ENCODE results near the gene MS4A5.
"Not testable (repeated sequence)": the region's sequence is repeated elsewhere in the genome, so short reads cannot be mapped to it uniquely, and the experiment has no call there.

Gene MS4A5, protein sequence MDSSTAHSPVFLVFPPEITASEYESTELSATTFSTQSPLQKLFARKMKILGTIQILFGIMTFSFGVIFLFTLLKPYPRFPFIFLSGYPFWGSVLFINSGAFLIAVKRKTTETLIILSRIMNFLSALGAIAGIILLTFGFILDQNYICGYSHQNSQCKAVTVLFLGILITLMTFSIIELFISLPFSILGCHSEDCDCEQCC

DNA sequence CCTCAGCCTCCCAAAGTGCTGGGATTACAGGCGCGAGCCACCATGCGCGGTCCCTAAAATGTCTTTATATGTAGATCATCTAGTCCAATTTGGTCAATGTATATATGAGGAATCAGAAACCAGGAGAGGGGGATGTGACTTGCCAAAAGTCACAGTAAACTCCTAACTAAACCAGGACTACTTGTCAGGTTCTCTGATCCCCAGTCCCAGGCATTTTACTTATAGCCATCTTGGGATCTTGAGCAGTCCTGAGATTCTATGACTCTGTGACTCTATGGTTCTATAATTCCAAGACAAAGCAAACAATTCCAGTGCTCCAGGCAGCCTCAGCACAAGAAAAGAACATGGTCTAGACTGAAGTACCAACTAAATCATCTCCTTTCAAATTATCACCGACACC is at the start of gene MS4A5:
MS4A5 (plus strand) TSS at position 301 of the 400 bp plus-strand sequence. CDS start 103 bp downstream, outside the sequence.
- in situ Hi-C loops (cut with MboI; ENCODE audit: low sequenced_read_pairs): no loop called here

DNA sequence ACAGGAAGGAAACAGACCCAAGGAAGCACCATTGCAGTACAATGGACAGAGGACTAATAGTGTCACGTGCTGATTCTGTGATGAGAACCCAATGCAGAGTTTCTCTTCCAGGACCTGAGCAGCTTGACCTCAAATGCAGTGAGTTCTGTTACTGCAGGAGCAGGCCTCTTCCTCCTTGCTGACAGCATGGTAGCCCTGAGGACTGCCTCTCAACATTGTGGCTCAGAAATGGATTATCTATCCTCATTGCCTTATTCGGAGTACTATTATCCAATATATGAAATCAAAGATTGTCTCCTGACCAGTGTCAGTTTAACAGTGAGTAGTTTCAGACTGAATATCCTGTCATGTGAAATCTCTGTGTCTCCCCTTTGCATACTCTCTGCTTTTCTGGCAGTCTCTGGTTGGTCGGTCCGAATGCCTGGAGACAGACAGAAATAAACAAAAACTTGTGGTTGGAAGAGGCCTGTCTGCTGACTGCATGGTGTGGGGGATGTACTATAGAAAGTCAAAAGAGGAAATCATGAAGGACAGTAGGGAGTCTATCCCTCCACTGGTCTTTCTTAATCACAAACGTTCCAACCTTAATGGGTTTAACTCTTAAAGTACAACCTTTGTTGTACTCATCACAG is 40.0 kb upstream of the MS4A5 start:
- in situ Hi-C loops (cut with MboI; ENCODE audit: low sequenced_read_pairs): no loop called here

DNA sequence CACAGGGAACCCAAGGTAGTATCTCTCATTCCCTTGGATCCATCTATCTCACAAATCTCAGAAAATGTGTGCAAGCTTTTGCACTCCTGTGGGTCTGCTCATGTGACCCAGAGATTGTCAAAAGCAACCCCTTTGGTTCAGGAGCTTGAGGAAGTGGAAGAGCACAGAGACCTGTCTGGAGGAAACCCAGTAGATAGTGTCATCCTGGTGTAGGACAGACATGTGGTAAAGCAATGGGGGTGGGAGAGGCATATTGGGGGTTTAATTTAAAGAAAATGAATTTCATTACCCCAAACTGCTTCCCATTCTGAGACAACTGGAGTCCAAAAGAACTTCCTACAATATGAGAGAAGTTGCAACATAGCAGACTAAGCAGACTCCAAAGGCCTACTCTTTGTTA is 39.0 kb upstream of the MS4A5 start:
- in situ Hi-C loops (cut with MboI; ENCODE audit: low sequenced_read_pairs): no loop called here

GRCh38 chr11:60392361-60392760 is 37.0 kb upstream of the MS4A5 start:
- in situ Hi-C loops (cut with MboI; ENCODE audit: low sequenced_read_pairs): no loop called here

DNA sequence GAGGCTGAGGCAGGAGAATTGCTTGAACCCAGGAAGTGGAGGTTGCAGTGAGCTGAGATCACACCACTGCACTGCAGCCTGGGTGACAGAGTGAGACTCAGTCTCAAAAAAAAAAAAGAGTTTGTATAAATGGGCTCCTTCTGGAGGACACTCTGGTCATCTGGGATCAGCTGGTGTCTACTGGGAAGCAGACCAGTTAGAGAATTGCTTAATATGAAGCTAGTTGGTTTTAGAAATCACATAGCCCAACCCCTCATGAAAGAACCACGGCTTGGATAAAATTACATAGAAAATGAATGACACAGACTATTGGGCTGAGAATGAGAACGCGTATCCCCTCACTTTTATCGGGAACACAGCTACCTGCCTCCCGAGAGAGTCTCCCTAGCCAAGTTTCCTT is 36.4 kb upstream of the MS4A5 start:
- in situ Hi-C loops (cut with MboI; ENCODE audit: low sequenced_read_pairs): no loop called here

- in situ Hi-C loops (cut with MboI; ENCODE audit: low sequenced_read_pairs): no loop called here
These were observed 34.5 kb upstream of the MS4A5 start for GRCh38 chr11:60394666-60395380.

GRCh38 chr11:60396382-60396781 is 33.0 kb upstream of the MS4A5 start, which contains the start of gene MS4A14:
TSS of gene MS4A14 (plus strand) at chr11:60396459. CDS start at chr11:60396579, 120 bp downstream.
- in situ Hi-C loops (cut with MboI; ENCODE audit: low sequenced_read_pairs): no loop called here

DNA sequence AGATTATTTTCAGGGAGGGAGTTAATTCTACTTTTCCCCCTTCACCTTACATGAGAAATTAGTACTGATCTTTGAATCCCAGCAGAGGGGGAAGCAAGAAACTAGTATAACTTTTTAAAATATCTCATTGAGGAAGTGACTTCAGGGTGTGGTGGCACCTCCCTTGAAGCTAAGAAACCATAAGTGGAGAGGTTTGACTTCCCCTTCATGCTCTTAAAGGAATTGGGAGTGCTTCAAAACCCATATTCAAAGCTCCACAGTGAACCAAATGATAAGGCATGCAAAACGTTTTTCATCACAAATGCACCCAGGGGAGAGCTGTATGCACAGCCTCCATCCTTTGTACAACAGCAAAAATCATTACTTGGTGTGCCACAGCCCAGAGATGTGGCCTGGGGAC is 32.6 kb upstream of the MS4A5 start:
- in situ Hi-C loops (cut with MboI; ENCODE audit: low sequenced_read_pairs): no loop called here

GRCh38 chr11:60420015-60420414 is 9.4 kb upstream of the MS4A5 start:
- in situ Hi-C loops (cut with MboI; ENCODE audit: low sequenced_read_pairs): no loop called here

DNA sequence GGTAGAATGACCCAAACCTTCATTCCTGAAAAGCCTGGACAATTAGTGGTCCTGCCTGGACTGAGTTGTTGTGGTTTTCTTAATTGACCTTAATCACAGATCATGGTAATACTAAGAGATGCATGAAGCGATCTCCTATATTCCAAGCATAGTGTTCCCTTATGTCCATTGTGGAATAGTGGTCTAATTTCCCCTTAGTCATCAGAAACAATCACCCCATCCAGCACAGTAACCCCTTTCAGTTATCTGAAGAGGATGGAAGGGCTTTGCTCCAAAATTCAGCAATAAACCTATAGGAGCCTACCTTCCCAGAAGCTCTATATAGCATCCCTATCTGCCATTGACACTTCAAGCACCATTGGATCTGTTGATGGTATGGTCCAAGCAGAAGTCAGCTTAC is 6.8 kb upstream of the MS4A5 start:
- in situ Hi-C loops (cut with MboI; ENCODE audit: low sequenced_read_pairs): no loop called here

DNA sequence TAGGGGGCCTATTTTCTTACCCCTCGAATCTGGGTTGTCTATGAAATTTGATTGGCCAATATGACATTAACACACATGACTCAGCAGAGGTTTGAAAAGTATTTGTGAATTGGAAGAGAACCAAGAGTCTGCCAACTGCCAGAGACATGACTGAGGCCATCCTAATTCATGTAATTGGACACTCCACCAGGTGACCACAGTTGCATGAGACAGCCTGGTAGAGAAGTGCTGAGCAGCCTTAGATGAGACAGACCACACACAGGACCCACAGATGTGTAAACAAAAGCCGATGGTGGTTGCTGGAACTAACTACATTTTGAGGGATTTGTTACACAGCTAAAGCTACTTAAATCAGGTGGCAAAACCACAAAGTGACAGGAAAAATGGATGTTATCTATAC is 855 bp upstream of the MS4A5 start:
- in situ Hi-C loops (cut with MboI; ENCODE audit: low sequenced_read_pairs): no loop called here

GRCh38 chr11:60431251-60431650 is 1.9 kb downstream of the MS4A5 start:
- in situ Hi-C loops (cut with MboI; ENCODE audit: low sequenced_read_pairs): no loop called here

DNA sequence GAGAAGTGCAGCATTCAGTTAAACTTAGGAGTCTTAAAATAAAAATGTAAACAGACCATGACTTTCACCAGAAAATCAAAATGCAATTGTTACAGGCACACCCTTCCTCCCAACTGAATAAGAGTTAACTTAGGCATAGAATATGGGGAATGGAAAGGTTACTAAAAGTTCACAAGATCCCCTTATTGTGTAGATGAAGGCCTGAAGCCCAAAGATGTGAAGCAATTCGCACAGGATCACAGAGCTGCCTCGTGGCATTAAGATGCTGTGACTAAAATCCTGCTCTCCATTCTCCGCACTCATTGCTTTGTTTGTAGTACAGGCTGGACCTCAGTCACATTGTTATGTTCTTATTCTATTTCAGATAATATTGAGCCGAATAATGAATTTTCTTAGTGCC is 4.0 kb downstream of the MS4A5 start:
- in situ Hi-C loops (cut with MboI; ENCODE audit: low sequenced_read_pairs): no loop called here

DNA sequence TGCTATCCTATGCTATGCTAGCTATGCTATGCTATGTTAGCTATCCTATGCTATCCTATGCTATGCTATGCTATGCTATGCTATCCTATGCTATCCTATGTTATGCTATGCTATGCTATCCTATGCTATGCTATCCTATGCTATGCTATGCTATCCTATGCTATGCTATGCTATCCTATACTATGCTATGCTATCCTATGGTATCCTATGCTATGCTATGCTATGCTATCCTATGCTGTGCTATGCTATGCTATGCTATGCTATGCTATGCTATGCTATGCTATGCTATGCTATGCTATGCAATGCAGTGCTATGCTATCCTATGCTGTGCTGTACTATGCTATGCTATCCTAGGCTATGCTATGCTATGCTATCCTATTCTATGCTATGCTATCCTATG is 17.7 kb downstream of the MS4A5 start:
- in situ Hi-C loops (cut with MboI; ENCODE audit: low sequenced_read_pairs): no loop called here

- in situ Hi-C loops (cut with MboI; ENCODE audit: low sequenced_read_pairs): no loop called here
These were observed 18.5 kb downstream of the MS4A5 start for GRCh38 chr11:60447846-60448245.

GRCh38 chr11:60451185-60451584 is 21.8 kb downstream of the MS4A5 start:
- in situ Hi-C loops (cut with MboI; ENCODE audit: low sequenced_read_pairs): not testable (repeated sequence)

GRCh38 chr11:60454212-60454611 is 24.8 kb downstream of the MS4A5 start:
- in situ Hi-C loops (cut with MboI; ENCODE audit: low sequenced_read_pairs): no loop called here

DNA sequence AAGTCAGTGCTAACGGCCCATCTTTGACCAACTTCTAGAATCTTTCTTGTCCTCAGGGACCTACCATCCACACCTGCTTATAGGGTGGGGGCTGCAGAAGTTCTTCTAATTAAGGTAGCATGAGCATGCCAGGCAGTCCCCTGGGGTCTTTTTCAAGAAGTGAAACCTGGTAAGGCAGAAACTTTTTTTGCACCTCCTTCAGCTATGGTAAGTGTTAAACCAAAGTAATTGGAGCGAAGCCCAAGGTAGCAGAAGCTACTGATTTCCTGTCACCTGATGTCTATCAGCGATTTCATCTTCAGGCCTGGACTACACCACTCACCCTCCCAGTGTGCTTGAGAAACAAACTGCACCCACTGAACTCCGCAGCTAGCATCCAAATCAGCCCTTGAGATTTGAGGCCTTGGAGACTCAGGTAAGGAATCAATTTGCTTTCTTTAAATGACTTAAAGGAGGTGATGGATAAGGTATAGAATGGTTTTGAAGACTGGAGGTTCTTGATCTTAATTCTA is 26.2 kb downstream of the MS4A5 start, which contains the start of gene MS4A1:
MS4A1 (plus strand) TSS at position 317 of the 512 bp plus-strand sequence. CDS start 6,528 bp downstream, outside the sequence.
- in situ Hi-C loops (cut with MboI; ENCODE audit: low sequenced_read_pairs): no loop called here

DNA sequence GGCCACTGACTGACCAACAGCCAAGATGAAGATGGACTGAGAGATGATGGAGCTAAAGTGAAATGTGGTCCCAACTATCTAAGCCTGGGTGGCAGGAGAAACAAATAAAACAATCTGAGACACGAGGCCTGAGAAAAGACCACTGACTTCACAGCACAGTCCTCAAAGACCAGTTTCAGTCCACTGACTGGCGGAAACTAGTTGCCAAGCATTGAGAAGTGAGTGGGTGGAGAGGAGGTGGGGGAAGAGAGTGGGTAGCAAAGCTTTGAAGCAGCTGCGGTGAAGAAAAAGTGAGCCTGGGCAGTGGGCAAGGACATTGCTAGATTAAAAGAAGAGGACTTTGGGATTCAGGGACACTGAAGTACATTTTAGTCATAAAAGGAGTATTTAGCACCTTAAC is 28.2 kb downstream of the MS4A5 start:
- in situ Hi-C loops (cut with MboI; ENCODE audit: low sequenced_read_pairs): no loop called here

DNA sequence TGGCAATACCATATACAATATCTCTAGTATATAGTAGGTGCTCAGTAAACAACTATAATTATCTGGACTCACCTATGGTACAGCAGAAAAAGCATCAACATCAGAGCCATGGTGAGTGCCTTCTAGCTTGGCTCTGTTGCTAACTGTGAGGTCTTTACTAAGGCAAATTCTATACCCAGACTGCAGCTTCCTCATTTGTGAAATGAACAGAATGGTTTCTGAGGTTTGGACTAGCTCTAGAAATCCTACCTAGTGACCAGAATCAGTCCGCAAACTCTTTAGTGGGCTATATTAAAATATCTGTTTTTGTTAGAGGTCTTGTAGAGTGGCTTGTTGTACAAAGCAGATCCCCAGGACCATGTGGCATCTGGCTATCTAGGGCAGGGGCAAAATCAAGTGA is 30.0 kb downstream of the MS4A5 start:
- in situ Hi-C loops (cut with MboI; ENCODE audit: low sequenced_read_pairs): no loop called here

- in situ Hi-C loops (cut with MboI; ENCODE audit: low sequenced_read_pairs): no loop called here
These were observed 39.5 kb downstream of the MS4A5 start for GRCh38 chr11:60468829-60469228.

GRCh38 chr11:60469723-60470122 is 40.4 kb downstream of the MS4A5 start:
- in situ Hi-C loops (cut with MboI; ENCODE audit: low sequenced_read_pairs): no loop called here
